GM13976 (cell line): ENCODE results near the gene RBBP6.

Experiments used
- DNase-seq: peaks from one replicate; pipeline ENCODE4 v3.0.0; 2012; ENCODE audit warnings: low spot score
- CTCF ChIP-seq: IDR thresholded peaks from 2 replicates; pipeline ENCODE4 v1.5.1; 2012; ENCODE audit warnings: borderline replicate concordance, mild to moderate bottlenecking; ENCODE audit not compliant: insufficient read depth; ENCODE audit errors: extremely low read depth, missing control alignments, control extremely low read depth
- in situ Hi-C: fragments of 300-500 bp; cut with MboI; formaldehyde crosslinking; loops from one replicate; pipeline ENCODE4 v1.12.0; 2022; ENCODE audit warnings: low sequenced_read_pairs, mixed read lengths, inconsistent platforms; ENCODE audit not compliant: unreplicated experiment

RBBP6 gene

DNA sequence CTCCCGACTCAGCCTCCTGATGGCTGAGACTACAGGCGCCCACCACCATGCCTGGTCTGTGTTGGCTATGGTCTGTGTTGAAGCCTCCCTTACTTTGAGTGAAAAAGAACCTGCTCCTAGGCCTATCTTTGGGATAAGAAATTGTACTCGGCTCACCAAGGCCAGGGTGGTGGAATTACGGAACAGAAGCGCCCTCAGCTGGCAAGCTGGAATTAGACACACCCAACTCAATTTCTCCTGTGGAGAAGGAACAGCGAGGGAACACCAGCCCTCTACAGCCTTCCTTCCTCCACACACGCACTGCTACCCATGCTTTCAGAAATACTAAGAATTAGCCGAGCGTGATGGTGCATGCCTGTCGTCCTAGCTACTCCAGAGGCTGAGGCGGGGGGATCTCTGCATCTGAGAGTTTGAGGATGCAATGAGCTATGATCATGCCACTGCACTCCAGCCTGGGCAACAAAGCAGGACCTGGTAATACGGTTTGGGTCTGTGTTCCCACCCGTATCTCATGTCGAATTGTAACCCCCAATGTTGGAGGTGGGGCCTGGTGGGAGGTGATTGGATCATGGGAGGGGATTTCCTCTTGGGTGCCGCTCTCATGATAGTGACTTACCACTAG is 40.1 kb upstream of the RBBP6 start:
- in situ Hi-C loops: loop anchor here (25.0 kb wide), 1 partner anchor 237 kb away; the partner anchor contains the start of gene CACNG3
- DNase-seq: peak; percentile 44
- peak; percentile 39 for TF ChIP-seq CTCF

- TF ChIP-seq CTCF: peak; percentile 72
- DNase-seq: peak; percentile 68
- in situ Hi-C loops: loop anchor here (10.0 to 25.0 kb wide), 2 partner anchors 460 to 717 kb away; no protein-coding TSS in a partner anchor
These were observed 34.7 kb upstream of the RBBP6 start for GRCh38 chr16:24504472-24505345.

- no peak for TF ChIP-seq CTCF
- no peak for DNase-seq
- in situ Hi-C loops: loop anchor here (10.0 to 25.0 kb wide), 2 partner anchors 461 to 719 kb away; no protein-coding TSS in a partner anchor
These were observed 33.4 kb upstream of the RBBP6 start for GRCh38 chr16:24505959-24506358.

DNA sequence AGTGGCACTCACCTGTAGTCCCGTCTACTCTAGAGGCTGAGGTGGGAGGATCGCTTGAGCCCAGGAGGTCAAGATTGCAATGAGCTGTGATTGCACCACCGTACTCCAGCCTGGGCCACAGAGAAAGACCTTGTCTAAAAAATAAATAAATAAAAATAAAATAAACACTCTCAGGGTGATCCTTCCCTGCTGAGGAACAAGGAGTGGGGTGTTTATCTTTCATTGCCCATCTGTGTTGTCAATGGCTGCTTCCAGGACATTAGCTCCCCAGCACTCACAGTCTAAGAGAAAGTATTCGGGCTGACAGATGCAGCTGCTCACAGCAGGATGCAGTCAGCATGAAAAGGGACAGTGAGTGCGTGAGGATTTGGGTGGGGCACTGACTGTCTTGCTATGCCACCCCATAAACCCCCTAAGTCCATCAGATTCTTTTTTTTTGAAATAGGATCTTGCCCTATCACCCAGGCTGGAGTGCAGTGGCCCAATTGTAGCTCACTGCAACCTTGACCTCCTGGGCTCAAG is 31.3 kb upstream of the RBBP6 start:
- no peak for DNase-seq
- no peak for TF ChIP-seq CTCF
- in situ Hi-C loops: loop anchor here (10.0 to 25.0 kb wide), 2 partner anchors 463 to 721 kb away; no protein-coding TSS in a partner anchor

DNA sequence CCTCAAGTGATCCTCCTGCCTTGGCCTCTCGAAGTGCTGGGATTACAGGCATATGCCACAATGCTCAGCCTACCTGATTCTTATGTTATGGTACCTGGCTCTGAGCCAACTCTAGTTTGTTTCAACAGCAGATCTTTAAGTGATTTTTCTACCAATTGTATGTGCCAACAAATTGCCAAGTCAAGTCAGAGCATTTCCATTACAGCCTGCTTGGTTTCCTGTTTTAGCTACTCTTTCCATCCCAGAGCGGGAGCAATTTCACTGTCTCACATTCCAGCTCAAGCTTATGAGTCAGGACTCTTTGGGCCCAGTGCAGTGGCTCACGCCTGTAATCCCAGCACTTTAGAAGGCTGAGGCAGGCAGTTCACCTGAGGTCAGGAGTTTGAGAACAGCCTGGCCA is 30.8 kb upstream of the RBBP6 start:
- no peak for DNase-seq

More for the DNA sequence above, 30.8 kb upstream of the RBBP6 start:
- in situ Hi-C loops: loop anchor here (10.0 to 25.0 kb wide), 2 partner anchors 464 to 721 kb away; no protein-coding TSS in a partner anchor
- TF ChIP-seq CTCF: no peak
